ENCODE measurements around the gene CSTF3. TPM values are rescaled to one million over a fixed set of nuclear protein-coding genes. Genes with fewer than 3 reads are reported as not detected.

CSTF3 gene
- total RNA-seq (2014; rRNA removed; shearing (Covaris generic)) (31.9 and 45.1 TPM in 2 replicates), total RNA-seq (2022) (55.7 and 64.2 TPM in 2 replicates), Bru-seq, nascent RNA (percentile 87 among the genes with signal in this experiment), BruChase-seq, experiment 1, labeled RNA remaining after a 6-hour chase (percentile 81 among the genes with signal in this experiment), BruChase-seq, experiment 2, labeled RNA remaining after a 2-hour chase (percentile 84 among the genes with signal in this experiment)
- long read RNA-seq, transcript CSTF3-202 (2 exons, 715 nt) = minor isoform, 7 of 57 reads
- long read RNA-seq, transcript CSTF3-201 (21 exons, 2,797 nt) = major isoform, 26 of 57 reads
- long read RNA-seq, transcript CSTF3-203 (3 exons, 1,132 nt) = minor isoform, 15 of 57 reads
- long read RNA-seq, partial matches to known transcripts = 6 of 57 reads
- long read RNA-seq, other reads (novel, unspliced or antisense) = 3 of 57 reads

- CTCF ChIA-PET (ENCODE audit: unreplicated experiment) = interaction anchor here (0.6 kb wide), 1 partner anchor 265 kb away, joined by 4 read pairs; no protein-coding TSS in a partner anchor
- DNase-seq (ENCODE audit: low spot score) = peak; percentile 94
- Histone ChIP-seq H2AFZ (ENCODE audit: low read length) (peak within 1 kb of the TSS; percentile 95), H3K9me2 (ENCODE audit: insufficient read depth, low read length) (no peaks in the 10 kb centered on the region), H3K4me1 (ENCODE audit: insufficient read depth, low read length, poor library complexity, severe bottlenecking) (peaks cover 23% of the 10 kb centered on the region), H4K20me1 (ENCODE audit: insufficient read depth, low read length) (no peaks in the 10 kb centered on the region; the same call in 1 of the 2 replicates), H3K4me3 (ENCODE audit: low read depth, low read length, poor library complexity, severe bottlenecking) (peak within 1 kb of the TSS; percentile 86), H3K27ac (ENCODE audit: low read depth, low read length, poor library complexity, severe bottlenecking) (peak within 1 kb of the TSS; percentile 53), H3K36me3 (ENCODE audit: insufficient read depth, low read length) (peaks cover 29% of the 10 kb centered on the region), H3K4me2 (ENCODE audit: low read length) (peak within 1 kb of the TSS; percentile 93), H3K9me3 (ENCODE audit: low read length) (no peaks in the 10 kb centered on the region), H3K79me2 (ENCODE audit: insufficient read depth, low read depth, low read length) (peaks cover 60% of the 10 kb centered on the region)
- POLR2A ChIA-PET = interaction anchor here (0.7 to 2.2 kb wide), 7 partner anchors 8 to 1799 kb away, joined by 3 to 6 read pairs (median 3); partner anchors contain the start of gene C11orf91
- TF ChIP-seq EZH2phosphoT487 (IDR thresholded peaks at IDR 0.05; ENCODE audit: borderline replicate concordance, low read depth, low read length) (no peak), CTCF (conservative IDR thresholded peaks at IDR 0.05; ENCODE audit: low read length) (0 out of 2 replicates have a peak, but pooled peaks have one; percentile 19)
- BruUV-seq (replicated peaks) = TSS peak; percentile 96
- intact Hi-C loops (cut with micrococcal nuclease; ENCODE audit: unreplicated experiment) = loop anchor here (1.0 to 10.0 kb wide), 4 partner anchors 97 to 577 kb away; partner anchors contain the start of genes CD59 and EIF3M
Observed at GRCh38 chr11:33161120-33162005, at the start of gene CSTF3. CSTF3 (minus strand) TSS chr11:33161480; CDS start chr11:33161325, 155 bp downstream.

DNA sequence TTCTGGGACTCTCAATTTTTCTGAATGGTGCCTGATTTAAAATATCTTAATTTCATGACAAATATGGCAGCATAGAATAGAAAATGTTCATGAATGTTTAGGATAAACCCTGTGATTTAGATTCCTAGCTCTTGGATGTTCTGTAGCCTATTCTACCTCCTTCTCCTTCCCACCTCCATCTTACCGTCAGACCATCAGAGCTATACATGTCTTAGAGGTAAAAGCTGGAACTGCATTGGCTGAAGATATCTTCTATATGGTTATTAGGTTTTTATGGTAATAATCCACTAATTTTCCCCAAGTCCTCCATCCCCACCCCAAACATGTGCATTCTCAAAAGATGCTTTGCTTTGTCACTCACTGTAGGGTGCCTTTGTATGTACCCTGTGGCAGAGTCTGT lies 46.9 kb upstream of the CSTF3 start:
- no peaks in the 10 kb centered on the region for H3K9me2 ChIP-seq (ENCODE audit: insufficient read depth, low read length)
- no peak overlapping the region for H3K27ac ChIP-seq (ENCODE audit: low read depth, low read length, poor library complexity, severe bottlenecking)
- no peaks in the 10 kb centered on the region for H3K36me3 ChIP-seq (ENCODE audit: insufficient read depth, low read length)
- BruUV-seq (replicated peaks) = no TSS peak
- DNase-seq (ENCODE audit: low spot score) = no peak
- H3K4me3 ChIP-seq (ENCODE audit: low read depth, low read length, poor library complexity, severe bottlenecking) = no peak overlapping the region
- TF ChIP-seq EZH2phosphoT487 (IDR thresholded peaks at IDR 0.05; ENCODE audit: borderline replicate concordance, low read depth, low read length) (no peak), CTCF (conservative IDR thresholded peaks at IDR 0.05; ENCODE audit: low read length) (no peak)
- intact Hi-C loops (cut with micrococcal nuclease; ENCODE audit: unreplicated experiment) = no loop called here
- H2AFZ ChIP-seq (ENCODE audit: low read length) = no peak overlapping the region
- ChIA-PET CTCF (ENCODE audit: unreplicated experiment) (no interaction called here), POLR2A (interaction anchor here (0.6 to 0.7 kb wide), 3 partner anchors 15 to 73 kb away, joined by 3 to 9 read pairs (median 4); no protein-coding TSS in a partner anchor)
- no peaks in the 10 kb centered on the region for H4K20me1 ChIP-seq (ENCODE audit: insufficient read depth, low read length)
- no peak overlapping the region for H3K4me2 ChIP-seq (ENCODE audit: low read length)
- no peaks in the 10 kb centered on the region for H3K4me1 ChIP-seq (ENCODE audit: insufficient read depth, low read length, poor library complexity, severe bottlenecking)
- no peaks in the 10 kb centered on the region for H3K79me2 ChIP-seq (ENCODE audit: insufficient read depth, low read depth, low read length)
- no peaks in the 10 kb centered on the region for H3K9me3 ChIP-seq (ENCODE audit: low read length)

Data from OCI-LY7 (cell line).